H4 (cell line): ENCODE measurements around the gene COL20A1. TPM values are rescaled to one million over a fixed set of nuclear protein-coding genes. Genes with fewer than 3 reads are reported as not detected.
"Not testable (repeated sequence)": the region's sequence is repeated elsewhere in the genome, so short reads cannot be mapped to it uniquely, and the experiment has no call there.

Experiments
- DNase-seq: peaks from one replicate; pipeline ENCODE4 v3.0.0-alpha.2; 2015; ENCODE audit warnings: low spot score
- total RNA-seq: library from RNA; depleted of rRNA; stranded (reverse); fragments of >200 nt; shearing (Covaris generic); gene quantifications from 2 replicates; pipeline ENCODE4 v1.2.3, GENCODE V29; 2014

Gene COL20A1
- total RNA-seq, 1 experiment from 2014 or later: 0.27 TPM

- DNase-seq: no peak
Observed at GRCh38 chr20:63332488-63333240, 39.7 kb downstream of the COL20A1 start.

GRCh38 chr20:63333241-63333836, 40.4 kb downstream of the COL20A1 start:
- DNase-seq: no peak

GRCh38 chr20:63334356-63334755, 41.4 kb downstream of the COL20A1 start:
- DNase-seq: no peak

GRCh38 chr20:63335060-63335459, 42.1 kb downstream of the COL20A1 start:
- not testable (repeated sequence) for DNase-seq

- DNase-seq: no peak
Observed at GRCh38 chr20:63335711-63336110, 42.7 kb downstream of the COL20A1 start.

- DNase-seq: no peak
Observed at GRCh38 chr20:63336232-63336752, 43.3 kb downstream of the COL20A1 start.

- DNase-seq: no peak
Observed at GRCh38 chr20:63337786-63338420, 44.9 kb downstream of the COL20A1 start.

GRCh38 chr20:63339154-63340094, 46.4 kb downstream of the COL20A1 start:
- DNase-seq: not testable (repeated sequence)

- DNase-seq: not testable (repeated sequence)
Observed at GRCh38 chr20:63340158-63340688, 47.2 kb downstream of the COL20A1 start.

- no peak for DNase-seq
Observed at GRCh38 chr20:63342561-63343459, 49.8 kb downstream of the COL20A1 start.

GRCh38 chr20:63343460-63344445, 50.8 kb downstream of the COL20A1 start:
- DNase-seq: no peak

GRCh38 chr20:63344616-63345327, 51.8 kb downstream of the COL20A1 start:
- DNase-seq: no peak

- no peak for DNase-seq
Observed at GRCh38 chr20:63345328-63346100, 52.5 kb downstream of the COL20A1 start.

GRCh38 chr20:63346131-63347080, 53.4 kb downstream of the COL20A1 start:
- no peak for DNase-seq

GRCh38 chr20:63347081-63347741, 54.2 kb downstream of the COL20A1 start:
- DNase-seq: no peak
